HG03175 (cell line): ENCODE results near the gene LMNB1.
"Not testable (repeated sequence)": the region's sequence is repeated elsewhere in the genome, so short reads cannot be mapped to it uniquely, and the experiment has no call there.

Experiments
- ATAC-seq: cut with Tn5 transposase; IDR thresholded peaks from one replicate; pipeline ENCODE4 v1.9.1; 2021; ENCODE audit warnings: mild to moderate bottlenecking, moderate library complexity; ENCODE audit not compliant: unreplicated experiment

The LMNB1 gene, protein sequence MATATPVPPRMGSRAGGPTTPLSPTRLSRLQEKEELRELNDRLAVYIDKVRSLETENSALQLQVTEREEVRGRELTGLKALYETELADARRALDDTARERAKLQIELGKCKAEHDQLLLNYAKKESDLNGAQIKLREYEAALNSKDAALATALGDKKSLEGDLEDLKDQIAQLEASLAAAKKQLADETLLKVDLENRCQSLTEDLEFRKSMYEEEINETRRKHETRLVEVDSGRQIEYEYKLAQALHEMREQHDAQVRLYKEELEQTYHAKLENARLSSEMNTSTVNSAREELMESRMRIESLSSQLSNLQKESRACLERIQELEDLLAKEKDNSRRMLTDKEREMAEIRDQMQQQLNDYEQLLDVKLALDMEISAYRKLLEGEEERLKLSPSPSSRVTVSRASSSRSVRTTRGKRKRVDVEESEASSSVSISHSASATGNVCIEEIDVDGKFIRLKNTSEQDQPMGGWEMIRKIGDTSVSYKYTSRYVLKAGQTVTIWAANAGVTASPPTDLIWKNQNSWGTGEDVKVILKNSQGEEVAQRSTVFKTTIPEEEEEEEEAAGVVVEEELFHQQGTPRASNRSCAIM

DNA sequence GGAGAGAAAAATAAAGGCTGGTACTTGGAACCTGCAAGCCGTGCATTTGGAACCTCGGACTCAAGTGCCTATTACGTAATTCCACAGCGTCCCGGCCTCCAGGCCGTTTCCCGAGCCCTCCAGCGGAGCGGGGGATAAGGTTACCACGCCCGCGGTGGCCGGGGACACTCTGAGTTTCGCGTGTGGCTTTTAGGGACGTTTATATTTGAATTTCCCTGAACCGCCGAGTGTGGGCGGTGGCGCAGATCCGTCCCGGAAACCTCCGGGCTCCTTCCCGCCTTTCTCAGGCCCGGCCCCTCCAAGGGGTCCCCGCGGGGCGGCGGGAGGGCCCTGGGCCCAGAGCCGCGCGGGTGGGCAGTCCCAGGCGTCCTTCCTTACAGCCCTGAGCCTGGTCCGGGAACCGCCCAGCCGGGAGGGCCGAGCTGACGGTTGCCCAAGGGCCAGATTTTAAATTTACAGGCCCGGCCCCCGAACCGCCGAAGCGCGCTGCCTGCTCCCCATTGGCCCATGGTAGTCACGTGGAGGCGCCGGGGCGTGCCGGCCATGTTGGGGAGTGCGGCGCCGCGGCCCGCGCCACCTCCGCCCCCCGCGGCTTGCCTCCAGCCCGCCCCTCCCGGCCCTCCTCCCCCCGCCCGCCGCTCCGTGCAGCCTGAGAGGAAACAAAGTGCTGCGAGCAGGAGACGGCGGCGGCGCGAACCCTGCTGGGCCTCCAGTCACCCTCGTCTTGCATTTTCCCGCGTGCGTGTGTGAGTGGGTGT, at the start of gene LMNB1:
LMNB1 (plus strand) TSS at position 638 of the 758 bp plus-strand sequence. CDS start 373 bp downstream, outside the sequence.
- ATAC-seq, result peak; percentile 68

DNA sequence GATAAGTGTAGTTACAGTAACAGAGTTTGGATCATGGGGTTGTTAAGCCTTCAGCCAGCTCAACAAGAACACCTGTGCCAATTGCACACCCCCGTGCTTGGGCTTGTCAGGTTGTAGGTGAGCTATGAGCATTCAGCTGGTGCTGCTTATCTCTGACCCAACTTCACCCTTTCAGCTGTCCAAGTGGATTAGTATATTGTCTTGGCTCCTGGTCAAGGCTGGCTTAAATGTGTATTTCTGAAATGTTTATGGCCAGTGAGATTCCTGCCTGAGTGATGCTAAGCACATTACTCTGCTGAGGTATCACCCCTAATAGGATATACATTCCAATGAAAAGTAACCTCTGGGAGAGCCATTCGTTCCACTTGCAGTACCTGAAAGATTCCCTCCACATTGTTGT, 44.2 kb upstream of the LMNB1 start:
- no peak for ATAC-seq

DNA sequence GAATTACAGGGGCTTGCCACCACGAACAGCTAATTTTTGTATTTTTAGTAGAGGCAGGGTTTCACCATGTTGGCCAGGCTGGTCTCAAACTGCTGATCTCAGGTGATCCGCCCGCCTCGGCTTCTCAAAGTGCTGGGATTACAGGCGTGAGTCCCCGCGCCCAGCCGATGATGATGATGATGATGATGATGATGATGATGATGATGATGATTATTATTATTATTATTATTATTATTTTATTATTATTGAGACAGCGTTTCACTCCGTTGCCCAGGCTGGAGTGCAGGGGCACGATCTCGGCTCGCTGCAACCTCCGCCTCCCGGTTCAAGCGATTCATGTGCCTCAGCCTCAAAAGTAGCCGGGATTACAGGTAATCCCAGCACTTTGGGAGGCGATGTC, 42.4 kb upstream of the LMNB1 start:
- not testable (repeated sequence) for ATAC-seq

DNA sequence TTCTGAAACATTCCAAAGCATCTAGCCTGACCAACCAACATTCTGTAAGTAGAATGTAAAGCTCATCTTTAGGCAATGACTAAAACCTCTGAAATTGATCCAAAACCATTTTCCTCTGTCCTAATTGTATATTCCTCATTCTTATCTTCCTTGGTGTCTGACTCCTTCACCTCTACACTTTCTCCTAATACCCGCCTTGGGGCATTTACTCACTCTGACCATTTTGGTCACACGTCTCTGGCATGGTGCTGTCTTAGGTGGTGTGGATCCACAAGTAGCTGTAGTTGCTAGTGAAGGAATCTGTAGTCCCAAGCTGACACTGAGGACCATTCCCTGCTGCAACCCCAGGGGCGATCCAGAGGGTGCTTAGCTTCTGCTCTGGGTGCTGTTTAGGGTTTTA, 40.8 kb upstream of the LMNB1 start:
- no peak for ATAC-seq

DNA sequence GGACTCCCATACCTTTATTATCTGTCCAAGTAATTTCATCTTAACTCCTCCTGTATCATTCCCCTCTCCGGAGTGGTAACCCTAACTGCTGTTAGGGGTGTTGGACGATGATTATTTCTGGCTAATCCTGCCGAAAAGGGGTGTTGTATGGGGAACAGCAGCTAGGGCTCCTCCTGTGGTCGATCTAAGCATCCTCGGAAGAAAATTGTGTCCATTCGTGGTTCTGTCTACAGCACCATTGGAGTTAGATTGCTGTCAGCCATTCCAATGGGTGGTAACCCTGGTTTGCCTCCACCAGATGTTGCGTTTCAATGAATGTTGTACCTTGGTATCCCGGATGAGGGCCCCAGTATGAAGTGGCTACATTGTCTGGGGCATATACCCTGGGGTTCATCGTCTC, 35.6 kb upstream of the LMNB1 start:
- ATAC-seq, result no peak

DNA sequence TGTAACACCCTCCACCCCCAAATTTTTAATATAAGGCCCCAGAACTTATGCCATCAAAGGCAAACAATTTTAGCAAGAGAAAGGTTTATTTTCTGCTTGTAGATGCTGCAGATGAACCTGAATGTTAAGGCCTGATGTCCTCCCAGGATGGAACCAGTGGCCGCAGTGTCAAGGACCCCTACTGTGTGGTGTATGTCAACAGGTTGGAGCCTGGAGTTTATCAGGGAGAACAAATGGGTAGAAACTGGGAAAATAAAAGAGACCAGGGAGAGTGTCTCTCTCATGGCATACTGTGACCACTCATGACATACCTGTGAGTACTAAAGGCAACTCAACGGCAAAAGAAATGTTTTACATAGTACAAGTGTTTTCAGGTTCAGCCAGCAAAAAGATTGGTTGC, 34.5 kb upstream of the LMNB1 start:
- ATAC-seq, result no peak

DNA sequence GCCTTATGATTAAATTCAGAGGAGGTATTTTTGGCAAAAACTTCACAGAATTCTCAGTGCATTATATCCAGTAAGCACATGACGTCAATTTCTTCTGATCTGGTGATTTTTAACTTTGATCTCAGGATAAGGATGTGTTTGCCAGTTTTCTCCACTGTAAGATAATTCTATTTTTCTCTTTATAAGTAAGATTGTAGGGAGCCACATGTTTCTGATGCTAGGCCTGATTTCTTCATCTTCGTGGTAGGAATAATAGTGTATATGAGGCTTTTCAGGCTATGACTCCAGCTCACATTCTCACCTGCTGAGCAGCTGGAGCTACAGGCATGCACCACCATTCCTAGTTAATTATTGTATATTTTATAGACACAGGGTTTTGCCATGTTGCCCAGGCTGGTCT, 32.1 kb upstream of the LMNB1 start:
- no peak for ATAC-seq

DNA sequence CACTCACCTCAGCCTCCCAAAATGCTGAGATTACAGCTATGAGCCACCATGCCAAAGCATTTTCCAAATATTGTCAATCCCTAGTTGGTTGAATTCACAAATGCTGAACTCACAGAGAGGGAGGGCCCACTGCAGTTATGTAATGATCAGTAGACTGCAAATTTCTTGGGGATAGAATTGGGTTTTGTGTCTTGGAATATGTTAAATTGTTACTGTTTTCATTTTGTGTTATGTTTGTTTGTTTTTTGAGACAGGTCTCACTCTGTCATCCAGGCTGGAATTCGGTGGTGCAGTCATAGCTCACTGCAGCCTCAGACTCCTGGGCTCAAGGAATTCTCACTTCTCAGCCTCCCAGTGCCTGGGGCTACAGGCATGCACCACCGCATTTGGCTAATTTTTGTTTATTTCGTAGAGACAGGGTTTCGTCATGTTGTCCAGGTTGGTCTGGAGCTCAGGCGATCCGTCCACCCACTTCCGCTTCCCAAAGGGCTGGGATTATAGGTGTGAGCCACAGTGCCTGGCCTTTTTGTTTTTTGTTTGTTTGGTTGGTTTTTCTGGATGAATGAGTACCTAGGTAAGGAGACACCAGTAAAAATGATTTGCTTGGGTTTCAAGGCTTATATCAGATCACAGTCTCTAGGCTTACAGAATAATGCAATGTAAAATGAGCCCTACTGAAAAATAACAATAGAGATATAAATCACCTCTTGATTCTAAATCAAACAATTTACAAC, 31.5 kb upstream of the LMNB1 start:
- no peak for ATAC-seq

DNA sequence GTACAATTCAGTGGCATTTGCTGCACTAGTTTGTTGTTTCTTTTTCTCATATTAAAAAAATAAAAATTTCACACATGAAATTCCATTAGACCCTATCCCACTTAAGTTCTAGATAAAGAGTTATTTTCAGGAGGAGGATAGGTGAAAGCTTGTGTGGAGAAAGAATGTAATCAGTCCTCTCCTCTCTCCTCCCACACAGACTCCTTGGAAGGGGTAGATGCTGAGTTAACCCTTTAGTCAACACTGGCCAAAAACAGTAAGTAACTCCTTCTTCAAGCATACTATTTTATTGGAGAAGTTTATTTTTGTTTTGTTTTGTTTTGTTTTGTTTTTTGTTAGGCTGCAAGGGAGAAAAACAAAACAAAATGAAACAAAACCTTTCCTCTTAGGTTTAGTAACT, 30.6 kb upstream of the LMNB1 start:
- no peak for ATAC-seq

DNA sequence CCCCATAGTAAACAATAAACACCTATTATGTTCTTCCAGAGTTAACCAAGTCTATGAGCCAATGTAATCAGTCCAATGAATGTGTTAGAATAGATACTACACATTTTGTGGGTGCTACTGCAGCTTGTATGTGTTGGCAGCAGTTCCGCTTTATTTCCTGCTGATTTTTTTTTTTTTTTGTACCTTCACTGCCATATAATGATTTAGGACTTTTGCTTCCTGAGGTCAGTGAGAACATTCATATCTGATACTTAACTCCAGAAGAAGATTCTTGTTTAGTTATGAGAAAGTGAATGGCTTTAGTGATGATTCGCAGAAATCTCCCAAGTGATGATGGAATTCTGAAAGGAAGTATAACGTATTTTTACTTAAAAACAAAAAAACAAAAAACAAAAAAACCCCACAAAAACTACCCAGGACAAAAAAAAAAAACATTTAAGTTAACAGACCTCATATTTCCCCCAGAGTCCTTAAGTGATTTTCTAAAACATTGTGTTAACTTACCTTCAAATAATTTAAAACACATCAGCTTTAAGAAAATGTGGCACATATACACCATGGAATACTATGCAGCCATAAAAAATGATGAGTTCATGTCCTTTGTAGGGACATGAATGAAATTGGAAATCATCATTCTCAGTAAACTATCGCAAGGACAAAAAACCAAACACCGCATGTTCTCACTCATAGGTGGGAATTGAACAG, 24.7 kb upstream of the LMNB1 start:
- no peak for ATAC-seq

DNA sequence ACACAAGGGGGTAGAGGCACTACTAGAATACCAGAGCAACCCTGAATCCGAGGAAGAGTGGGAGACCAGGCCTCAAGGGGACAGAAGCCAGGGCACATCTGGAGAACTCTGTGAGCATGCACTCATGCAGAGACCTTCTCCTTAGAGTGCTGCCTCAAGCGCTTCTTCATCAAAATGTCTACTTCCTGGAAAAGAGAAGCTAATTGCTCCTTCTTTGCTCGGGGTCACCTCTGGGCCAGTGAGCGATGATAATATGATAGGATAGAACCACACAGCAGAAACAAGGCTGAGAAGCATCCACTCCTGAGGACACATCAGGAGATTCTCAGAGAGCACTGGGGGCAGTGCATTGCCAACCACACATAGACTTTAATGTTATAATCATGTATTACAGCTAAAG, 23.7 kb upstream of the LMNB1 start:
- no peak for ATAC-seq

DNA sequence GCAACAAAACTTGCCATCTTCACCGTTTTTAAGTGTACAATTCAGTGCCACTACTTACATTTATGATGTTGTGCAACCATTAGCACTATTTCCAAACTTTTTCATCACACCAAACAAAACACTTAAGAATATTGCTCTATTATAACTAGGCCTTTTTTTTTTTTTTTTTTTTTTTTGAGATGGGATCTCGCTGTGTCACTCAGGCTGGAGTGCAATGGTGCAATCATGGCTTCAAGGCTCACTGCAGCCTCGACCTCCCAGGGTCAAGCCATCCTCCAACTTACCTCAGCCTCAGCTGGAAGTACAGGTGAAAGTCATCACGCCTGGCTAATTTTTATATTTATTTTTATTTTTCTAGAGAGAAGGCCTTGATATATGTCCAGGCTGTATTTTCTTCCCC, 22.3 kb upstream of the LMNB1 start:
- ATAC-seq, result no peak

DNA sequence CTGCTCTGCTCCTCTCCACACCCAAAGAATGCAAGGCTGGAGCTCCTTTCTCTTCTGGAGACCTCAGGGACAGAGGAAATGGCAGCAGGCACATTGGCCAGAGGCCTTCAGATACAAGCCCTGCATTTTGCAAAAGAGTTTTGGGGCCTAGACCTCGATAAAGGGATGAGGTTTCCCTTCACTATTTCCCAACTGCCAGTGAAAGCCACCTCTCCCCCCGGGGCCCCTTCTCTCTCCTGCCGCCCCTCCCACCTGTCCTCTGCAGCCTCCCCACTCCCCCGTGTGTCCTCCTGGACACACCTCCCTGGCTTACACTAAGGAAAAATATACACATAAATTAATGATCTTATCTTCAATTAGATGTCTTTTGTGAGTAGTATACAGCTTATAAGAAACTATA, 21.3 kb upstream of the LMNB1 start:
- ATAC-seq, result no peak

DNA sequence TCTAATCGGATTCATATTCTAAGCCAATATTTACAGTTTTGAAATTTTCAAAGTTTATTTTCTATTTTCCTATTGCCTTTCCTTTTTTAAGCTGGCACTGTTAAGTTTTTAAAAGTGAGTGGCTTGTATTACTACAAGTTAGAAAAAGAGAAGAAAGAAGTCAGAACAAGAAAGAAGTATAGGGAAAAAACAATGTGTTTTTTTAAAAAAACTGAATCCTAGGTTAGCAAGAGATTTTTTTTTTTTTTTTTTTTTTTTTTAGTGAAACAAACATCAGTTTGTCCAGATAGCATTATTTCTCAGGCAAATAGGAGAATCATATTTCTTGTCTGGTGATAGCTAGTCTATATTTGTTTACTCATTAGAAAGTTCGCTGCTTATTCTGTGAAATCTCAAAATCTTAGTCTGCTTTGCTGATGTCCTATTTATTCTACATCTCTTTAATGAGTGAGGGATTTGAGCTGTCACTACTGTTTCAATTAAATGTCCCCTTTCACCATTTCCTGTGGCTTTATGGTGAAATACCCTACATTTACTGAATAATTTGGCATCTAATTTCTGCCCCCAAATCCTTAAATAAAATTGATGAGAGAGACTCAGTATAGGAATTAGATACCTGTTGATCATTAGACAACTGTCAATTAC, 19.1 kb upstream of the LMNB1 start:
- no peak for ATAC-seq

DNA sequence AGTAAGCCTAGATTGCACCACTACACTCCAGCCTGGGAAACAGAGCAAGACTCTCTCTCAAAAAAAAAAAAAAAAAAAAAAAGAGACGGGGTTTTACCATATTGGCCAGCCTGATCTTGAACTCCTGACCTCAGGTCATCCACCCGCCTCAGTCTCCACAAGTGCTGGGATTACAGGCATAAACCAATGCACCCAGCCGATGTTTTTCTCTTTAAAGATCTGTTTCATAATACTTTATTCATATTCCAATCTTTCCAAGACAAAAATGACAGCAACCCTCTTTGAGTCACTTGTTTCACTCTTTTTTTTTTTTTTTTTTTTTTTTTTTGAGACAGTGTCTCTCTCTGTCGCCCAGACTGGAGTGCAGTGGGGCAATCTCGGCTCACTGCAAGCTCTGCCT, 13.6 kb upstream of the LMNB1 start:
- ATAC-seq, result no peak

DNA sequence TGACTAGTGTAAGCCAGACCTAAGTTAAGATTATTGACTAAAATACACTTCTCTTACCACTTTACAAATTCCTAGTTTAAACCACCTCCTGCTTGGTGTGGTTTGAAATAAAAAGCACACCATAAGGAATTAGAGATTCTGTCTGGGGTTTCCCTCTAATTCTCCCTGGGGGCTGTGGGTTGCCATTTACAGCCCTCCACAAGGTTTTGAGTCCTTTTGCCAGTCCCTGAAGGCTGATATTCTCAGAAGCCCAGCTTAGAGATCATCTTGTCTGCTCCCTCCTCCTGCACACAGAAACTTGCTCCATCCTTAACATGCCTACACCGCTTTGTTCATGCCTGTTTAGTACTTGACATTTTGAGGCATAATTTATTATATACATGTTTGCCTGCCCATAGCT, 7.2 kb upstream of the LMNB1 start:
- no peak for ATAC-seq

DNA sequence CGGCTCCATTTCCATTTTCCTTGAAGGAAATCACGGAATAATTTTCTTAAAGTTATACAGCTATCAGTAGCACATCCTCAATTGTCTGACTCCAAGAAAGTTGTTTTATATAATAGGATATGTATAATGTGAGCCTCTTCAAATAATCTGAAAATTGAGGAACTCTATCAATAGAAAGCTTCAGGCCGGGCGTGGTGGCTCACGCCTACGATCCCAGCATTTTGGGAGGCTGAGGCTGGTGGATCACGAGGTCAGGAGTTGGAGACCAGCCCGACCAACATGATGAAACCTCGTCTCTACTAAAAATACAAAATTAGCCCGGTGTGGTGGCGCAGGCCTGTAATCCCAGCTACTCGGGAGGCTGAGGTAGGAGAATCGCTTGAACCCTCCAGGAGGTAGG, 3.4 kb upstream of the LMNB1 start:
- not testable (repeated sequence) for ATAC-seq

DNA sequence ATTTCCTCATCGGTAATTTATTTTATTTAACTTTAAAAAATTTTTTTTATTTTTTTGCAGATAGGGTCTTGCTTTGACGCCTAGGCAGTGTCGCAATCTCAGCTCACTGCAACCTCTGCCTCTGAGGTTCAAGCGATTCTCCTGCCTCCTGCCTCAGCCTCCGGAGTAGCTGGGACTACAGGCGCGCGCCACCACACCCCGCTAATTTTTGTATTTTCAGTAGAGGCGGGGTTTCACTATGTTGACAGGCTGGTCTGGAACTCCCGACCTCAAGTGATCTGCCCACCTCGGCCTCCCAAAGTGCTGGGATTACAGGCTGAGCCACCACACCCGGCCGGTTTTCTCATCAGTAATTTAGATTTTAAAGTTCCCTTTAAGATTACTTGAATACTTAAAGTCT, 2.3 kb upstream of the LMNB1 start:
- not testable (repeated sequence) for ATAC-seq

DNA sequence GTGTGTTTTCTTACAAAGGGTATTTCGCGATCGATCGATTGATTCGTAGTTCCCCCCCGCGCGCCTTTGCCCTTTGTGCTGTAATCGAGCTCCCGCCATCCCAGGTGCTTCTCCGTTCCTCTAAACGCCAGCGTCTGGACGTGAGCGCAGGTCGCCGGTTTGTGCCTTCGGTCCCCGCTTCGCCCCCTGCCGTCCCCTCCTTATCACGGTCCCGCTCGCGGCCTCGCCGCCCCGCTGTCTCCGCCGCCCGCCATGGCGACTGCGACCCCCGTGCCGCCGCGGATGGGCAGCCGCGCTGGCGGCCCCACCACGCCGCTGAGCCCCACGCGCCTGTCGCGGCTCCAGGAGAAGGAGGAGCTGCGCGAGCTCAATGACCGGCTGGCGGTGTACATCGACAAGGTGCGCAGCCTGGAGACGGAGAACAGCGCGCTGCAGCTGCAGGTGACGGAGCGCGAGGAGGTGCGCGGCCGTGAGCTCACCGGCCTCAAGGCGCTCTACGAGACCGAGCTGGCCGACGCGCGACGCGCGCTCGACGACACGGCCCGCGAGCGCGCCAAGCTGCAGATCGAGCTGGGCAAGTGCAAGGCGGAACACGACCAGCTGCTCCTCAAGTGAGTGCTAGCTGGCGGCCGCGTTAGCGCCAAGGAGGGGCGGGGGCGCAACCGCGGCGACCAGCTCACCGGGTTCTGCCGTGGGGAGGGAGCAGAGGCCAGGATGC, 480 bp downstream of the LMNB1 start:
- ATAC-seq, result peak; percentile 18
